ENCODE measurements around the gene JPH3.

JPH3 gene

DNA sequence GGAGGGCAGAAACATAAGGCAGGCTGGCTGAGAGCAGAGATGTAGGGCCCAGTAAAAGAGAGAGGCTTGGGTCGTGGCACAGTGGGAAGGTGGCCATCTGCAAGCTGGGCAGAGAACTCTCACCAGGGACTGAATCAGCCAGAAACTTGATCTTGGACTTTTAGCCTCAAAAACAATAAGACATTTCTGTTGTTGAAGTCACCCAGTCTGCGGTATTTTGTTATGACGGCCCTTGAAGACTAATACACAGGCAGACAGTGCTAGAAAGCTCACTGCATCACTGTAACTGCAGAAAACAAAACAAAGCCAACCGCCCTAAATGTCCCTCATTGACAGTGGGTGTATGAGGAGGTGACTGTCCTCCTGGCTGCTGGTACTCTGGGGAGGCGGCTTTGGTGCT lies 3.9 kb upstream of the JPH3 start:
- DNase-seq (ENCODE audit: extremely low read depth in 1 of 2, low read depth in 1 of 2): no peak

DNA sequence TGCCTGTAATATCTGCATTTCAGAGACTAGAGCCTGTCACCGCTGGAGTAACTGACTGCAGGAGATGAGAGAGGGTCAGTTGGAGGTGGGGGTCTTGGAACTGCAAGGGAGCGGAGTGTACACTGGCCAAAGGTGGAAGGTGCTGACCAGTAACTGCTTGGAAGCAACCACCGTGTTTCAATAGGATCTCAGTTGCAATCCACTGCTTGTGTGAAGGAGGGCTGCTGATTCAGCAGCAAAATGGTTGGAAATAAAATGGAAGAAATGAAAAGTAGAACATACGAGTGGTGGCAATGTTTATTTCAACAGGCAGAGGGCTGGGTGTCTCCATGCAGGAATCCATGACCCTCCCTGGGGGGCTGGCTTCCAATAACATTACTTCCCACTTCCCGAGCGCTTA lies 2.1 kb upstream of the JPH3 start:
- no peak for DNase-seq (ENCODE audit: extremely low read depth in 1 of 2, low read depth in 1 of 2)

DNA sequence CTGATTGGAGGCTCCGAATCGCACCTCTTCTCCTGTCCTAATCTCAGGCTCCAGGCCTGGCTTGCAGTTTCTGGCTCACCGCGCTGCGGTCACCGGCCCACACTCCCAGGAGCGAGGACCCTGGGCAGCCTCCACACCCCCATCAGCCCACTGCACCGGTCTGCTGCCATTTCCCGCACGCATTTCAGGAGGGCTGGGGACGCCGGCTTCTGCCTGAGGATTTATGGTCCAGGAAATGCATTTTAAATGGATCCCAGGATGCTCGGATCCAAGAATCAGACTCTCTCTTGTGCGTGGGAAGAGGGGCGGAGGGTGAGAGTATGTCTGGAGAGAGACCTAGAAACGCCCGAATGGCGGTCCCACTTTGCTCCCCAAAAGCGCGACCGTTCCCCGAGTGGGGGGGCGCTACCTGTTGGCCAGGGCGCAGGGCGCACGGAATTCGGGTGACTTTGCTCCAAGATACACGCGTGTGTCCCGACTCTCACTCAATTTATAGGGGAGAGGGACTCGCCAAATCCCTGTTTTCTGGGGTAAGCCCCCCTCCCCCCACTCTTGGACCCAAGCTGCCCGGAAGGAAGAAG lies 817 bp upstream of the JPH3 start:
- DNase-seq (ENCODE audit: extremely low read depth in 1 of 2, low read depth in 1 of 2): no peak

DNA sequence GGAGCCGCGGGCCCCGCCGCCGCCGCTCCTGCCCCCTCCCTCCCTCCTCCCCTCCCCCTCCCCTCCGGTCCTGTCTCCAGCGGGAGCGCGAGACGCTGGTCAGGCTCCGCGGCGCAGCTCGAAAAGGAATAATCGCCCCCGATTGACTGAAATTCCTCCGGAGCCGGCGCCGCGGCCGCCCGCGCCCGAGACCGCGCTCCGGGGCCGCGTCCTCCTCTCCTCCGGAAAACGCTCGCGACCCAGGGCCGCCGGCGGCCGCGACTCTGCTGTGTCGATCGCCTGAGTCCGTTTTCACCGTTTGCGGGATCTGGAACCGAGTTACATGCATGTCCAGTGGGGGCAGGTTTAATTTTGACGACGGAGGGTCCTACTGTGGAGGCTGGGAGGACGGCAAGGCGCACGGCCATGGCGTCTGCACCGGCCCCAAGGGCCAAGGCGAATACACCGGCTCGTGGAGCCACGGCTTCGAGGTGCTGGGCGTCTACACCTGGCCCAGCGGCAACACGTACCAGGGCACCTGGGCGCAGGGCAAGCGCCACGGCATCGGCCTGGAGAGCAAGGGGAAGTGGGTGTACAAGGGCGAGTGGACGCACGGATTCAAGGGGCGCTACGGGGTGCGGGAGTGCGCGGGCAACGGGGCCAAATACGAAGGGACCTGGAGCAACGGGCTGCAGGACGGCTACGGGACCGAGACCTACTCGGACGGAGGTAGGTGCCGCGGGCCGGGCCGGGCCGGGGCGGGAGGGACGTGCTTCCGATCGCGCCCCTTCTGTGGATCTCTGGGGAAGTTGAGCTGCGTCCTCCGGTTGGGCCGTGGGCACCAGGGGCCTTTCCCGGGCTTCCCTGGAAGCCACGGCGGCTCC lies 744 bp downstream of the JPH3 start:
- no peak for DNase-seq (ENCODE audit: extremely low read depth in 1 of 2, low read depth in 1 of 2)

DNA sequence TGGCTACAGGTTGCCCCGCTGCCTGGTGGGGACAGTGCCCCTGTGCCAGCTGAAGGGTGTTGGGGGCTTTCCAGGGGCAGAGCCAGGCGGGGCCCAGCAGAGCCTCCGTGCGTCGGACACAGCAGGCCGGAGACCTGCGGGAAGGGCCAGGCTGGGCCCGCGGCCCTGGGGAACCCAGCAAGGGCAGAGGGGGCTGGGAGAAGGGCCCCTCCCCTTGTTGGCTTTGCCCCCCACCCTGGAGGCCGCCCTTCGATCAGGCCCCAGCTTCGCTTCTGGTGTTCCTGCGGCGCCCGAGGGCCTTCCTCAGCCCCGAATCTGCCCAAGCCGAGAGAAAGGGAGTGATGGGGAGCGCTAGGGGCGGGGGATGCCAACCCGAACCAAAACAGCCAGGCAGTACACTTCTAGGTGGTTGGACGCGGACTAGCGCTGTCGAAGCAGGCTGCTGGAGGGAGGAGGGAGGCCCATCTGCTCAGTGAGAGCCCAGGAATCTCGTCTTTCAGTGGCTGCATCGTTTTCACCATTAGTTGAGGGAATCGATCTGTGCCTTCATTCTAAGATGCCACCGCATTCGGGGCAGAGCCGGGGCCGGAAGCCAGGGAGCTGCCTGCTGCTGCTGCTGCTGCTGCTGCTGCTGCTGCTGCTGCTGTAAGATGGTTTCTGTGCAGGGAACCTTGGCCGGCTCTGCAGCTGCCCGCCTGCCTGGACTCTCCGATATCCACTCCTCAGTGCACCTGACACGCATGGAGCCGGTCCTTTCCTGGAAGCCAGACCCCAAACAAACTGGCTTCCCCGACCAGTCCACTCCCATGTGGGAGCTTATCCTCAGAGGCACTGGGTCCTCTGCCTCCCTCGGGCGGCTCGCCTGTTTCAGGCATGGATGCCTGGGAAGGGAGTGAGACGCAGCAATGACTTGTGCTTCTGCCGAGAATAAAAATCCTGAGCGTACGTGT lies 1.7 kb downstream of the JPH3 start:
- DNase-seq (ENCODE audit: extremely low read depth in 1 of 2, low read depth in 1 of 2): no peak

DNA sequence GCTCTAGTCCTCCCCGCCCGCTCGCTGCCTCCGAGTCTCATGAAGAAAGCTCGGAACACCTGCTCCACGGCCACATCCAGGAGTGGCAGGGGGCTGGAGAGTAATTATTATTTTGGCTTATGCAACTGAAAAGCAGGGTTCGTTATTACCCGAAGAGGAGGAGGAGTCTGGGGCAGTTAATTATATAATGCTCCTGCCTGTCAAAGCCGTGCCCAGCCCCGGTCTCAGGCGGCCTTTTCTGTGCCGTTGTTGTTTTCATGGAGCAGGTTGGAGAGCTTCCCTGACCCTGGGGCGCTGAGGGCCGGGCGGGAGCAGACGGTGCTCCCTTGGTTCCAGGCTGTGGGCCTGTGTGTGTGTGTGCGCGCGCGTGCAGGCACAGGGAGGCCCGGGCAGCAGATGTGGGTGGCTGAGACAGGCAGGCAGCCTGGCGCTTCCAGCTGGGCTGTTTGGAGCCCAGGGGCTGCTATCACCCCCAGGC lies 2.4 kb downstream of the JPH3 start:
- DNase-seq (ENCODE audit: extremely low read depth in 1 of 2, low read depth in 1 of 2): no peak

DNA sequence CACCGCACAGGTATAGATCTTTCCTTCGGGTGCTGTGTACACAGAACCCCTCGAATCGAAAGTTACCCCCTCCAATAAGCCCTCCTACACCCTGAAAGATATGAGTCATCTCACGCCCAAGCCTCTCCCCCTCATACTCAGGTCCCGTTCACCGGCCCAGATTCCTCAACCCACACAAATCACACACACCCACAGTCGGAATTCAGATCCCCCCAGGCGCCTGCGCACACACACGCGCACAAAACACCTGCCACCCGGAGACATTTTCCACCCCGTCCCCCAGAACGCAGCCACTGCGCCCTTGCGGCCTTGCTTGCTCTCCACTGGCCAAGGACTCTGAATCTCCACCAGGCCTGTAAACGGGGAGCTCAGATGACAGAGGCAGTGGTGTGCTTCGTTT lies 4.9 kb downstream of the JPH3 start:
- no peak for DNase-seq (ENCODE audit: extremely low read depth in 1 of 2, low read depth in 1 of 2)

DNA sequence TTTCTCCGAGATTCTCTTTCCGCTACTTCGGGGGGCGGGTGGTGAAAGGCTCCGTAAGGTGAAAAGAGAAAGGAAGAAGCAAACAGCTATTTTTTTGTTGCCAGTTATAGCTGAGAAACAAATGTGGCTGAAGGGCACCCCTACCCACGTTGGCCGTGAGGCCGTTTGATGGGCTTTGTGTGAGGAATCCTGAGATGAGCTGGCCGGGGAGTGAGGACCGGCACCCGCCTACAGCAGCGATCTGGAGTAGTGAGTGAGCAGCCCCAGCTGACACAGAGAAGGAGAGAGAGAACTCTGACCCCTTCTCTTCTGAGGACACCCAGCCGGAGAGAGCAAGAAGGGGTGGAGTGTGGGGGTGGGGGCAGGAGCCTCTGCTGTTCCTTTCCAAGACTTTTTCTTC lies 5.6 kb downstream of the JPH3 start:
- DNase-seq (ENCODE audit: extremely low read depth in 1 of 2, low read depth in 1 of 2): no peak

DNA sequence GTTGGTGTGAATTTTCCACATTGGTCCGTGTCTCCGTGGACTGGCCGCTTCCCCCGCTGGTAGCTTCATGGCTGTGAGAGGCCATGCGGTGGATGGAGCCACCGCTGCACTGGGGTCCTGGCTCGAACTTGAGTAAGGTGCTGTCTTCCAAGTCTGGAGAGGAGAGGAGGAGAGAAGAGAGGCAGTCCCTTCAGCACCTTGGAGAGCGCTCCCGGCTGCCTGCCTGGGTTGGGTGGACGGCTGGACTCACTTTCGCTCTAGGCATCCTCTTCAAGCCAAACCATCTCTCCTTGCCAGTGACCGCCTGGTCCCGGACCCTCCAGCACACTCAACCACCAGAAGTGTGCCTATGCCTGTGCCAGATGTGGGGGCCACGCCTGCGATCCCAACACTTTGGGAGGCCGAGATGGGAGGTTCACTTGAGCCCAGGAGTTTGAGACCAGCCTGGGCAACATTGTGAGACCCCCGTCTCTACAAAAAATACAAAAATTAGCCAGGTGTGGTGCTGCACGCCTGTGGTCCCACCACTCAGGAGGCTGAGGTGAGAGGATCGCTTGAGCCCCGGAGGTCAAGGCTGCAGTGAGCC lies 6.2 kb downstream of the JPH3 start:
- DNase-seq (ENCODE audit: extremely low read depth in 1 of 2, low read depth in 1 of 2): peak in 1 of 2 donors; percentile 11

DNA sequence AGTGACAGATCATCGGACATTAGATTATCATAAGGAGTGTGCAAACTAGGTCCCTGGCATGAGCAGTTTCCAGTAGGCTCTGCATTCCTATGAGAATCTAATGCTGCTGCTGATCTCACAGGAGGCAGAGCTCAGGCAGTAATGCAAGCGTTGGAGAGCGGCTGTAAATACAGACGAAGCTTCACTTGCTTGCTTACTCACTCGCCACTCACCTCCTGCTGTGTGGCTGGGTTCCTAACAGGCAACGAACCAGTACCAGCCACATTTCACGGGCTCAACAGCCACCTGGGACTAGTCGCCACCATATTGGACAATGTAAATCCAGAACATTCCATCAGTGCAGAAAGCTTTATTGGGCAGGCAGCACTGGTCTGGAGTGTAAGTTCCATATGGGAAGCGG lies 7.7 kb downstream of the JPH3 start:
- DNase-seq (ENCODE audit: extremely low read depth in 1 of 2, low read depth in 1 of 2): no peak

DNA sequence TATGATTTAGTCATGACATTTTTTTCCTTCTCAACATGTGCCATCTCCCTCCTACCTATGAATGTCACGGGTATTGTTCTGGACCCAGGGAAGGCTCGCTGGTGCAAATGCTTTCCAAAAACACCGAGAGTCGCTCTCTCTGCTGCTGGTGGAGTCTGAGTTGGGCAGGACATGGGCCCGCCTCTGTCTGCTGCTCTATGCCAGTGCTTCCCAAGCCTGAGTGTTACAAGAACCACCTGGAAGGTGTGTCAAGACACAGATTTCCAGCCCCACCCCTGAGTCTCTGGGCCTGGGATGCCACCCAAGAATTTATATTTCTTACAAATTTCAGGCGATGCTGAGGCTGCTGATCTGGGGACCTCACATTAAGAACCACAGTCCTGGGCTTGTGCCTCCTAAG lies 9.1 kb downstream of the JPH3 start:
- DNase-seq (ENCODE audit: extremely low read depth in 1 of 2, low read depth in 1 of 2): no peak

DNA sequence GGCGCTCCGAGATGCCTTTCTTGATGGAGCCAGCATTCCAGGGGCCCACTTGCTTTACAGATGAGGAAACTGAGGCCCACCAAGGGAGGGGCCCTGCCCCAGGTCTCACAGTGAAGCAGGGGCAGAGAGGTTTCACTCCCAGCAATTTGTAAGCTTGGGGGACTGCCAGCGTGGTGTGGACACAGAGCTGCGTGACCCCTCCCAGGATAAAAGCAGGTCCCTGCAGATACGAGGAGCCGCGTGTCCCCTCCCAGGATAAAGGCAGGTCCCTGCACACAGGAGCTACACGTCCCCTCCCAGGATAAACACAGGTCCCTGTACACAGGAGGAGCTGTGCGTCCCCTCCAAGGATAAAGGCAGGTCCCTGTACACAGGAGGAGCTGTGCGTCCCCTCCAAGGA lies 11.7 kb downstream of the JPH3 start:
- no peak for DNase-seq (ENCODE audit: extremely low read depth in 1 of 2, low read depth in 1 of 2)

DNA sequence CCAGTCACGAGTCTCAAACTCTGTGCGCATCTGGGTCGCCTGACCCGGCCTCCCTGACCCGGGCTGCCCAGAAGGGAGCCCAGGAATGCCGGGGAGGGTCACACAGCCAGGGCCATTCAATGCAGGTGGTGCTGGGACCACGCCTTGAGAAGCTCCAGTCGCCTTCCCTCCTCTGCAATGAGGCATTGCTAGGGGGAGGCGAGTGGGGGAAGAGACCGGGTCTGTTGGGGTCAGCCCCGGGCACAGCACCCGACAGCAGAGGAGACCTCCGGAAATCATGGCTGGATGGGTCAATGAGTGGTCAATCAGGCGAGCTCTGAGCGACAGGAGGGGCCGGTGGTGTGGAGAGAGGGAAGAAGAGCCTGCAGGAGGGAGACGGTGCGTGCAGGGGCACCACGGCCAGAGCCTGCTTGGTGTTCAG lies 13.3 kb downstream of the JPH3 start:
- no peak for DNase-seq (ENCODE audit: extremely low read depth in 1 of 2, low read depth in 1 of 2)

DNA sequence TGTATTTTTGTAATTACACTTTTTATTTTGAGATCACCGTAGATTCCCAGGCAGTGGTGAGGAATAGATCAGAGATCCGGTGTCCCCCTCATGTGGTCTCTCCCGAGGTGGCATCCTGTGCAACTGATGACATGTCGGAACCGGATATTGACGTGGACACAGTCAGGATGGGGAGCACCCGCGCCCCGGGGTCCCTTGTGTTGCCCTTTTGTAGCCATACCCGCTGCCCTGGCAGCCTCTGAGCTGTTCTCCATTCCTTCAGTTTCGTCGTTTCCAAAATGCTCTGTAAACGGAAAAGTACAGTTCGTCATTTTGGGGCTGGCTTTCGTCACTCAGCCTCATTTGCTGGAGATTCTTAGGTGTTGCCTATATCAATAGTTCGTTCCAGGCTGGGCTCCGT lies 14.2 kb downstream of the JPH3 start:
- no peak for DNase-seq (ENCODE audit: extremely low read depth in 1 of 2, low read depth in 1 of 2)

DNA sequence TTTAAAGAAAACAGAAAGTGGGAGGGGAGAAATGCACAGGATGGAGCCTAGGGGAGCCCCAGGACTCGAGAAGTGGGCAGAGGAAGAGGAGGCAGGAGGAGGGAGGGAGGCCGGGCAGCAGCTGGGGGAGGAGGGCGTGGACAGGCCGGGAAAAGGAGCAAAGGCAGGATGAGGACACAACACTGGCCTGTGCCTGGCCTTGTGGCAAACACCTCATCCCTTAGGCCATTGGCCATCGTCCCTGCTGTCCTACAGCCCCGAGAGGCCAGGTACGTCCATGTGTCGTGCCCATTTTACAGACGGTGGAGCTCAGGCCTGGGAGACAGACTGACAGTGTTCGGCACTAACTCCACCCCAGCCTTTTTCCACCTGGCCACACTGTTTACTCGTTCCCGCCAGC lies 15.9 kb downstream of the JPH3 start:
- no peak for DNase-seq (ENCODE audit: extremely low read depth in 1 of 2, low read depth in 1 of 2)

DNA sequence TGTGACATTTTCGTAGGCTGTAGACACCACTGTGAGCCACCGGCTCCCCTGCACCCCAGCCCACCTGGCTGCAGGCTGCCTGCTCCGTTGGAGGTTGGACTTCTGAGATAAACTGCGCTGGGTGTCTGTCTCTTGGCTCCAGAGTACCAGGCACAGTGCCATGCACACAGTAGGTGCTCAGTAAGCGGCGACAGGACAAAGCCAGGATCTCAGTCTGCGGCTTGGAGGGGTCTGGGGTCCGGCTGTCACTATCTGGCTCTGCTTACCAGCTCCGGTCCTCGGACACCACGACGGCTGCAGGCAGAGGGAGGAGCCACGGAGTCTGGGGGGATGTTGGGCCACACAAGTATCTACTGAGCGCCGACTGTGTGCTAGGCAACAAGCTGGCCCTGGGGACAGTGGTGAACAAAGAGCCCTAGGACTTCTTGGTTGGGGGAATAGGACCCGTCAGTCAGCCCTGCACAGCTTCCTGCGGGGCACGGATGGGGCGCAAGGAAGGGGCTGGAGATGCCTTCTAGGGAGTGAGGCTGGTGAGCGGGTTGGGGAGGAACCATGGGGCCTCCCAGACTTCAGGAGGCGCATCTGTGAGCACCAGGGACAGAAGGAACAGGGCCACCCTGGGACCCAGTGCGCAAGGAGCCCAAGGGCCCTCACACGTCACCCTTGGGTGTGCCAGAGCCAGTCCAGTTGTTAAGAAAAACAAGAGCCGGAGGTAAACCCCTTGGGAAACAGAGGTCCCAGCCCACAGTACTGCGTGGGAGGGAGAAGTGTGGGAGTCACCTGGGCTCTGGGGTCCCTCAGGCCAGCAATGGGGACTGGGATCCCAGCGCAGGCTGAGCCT lies 17.3 kb downstream of the JPH3 start:
- DNase-seq (ENCODE audit: extremely low read depth in 1 of 2, low read depth in 1 of 2): no peak

DNA sequence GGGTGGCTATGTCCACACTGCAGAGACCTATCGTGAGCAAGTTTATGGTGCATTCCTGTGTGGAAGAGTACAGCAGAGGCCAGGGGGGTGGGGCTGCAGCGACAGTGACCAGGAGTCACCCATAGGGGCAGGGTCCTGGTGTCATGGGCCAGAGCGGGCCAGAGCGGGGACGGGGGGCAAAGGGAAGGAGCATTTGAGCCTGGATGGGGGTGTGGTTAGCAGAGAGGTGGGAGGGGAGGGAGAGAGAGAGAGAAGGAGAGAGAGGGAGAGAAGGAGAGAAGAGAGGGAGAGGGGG lies 17.8 kb downstream of the JPH3 start:
- DNase-seq (ENCODE audit: extremely low read depth in 1 of 2, low read depth in 1 of 2): no peak

DNA sequence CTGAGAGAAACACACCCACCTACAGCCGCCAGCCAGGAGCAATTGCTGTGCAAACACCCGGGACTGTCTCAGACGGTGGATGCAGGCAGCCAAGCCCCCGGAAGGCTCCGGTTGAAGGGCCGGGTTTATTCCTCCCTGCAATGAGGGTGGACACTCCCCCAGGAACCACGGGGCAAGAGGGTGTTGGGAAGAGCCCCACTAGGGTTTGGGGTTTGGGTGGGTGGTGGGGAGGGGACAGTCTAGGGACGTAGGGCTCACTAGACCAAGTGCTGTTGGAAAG lies 19.2 kb downstream of the JPH3 start:
- no peak for DNase-seq (ENCODE audit: extremely low read depth in 1 of 2, low read depth in 1 of 2)

DNA sequence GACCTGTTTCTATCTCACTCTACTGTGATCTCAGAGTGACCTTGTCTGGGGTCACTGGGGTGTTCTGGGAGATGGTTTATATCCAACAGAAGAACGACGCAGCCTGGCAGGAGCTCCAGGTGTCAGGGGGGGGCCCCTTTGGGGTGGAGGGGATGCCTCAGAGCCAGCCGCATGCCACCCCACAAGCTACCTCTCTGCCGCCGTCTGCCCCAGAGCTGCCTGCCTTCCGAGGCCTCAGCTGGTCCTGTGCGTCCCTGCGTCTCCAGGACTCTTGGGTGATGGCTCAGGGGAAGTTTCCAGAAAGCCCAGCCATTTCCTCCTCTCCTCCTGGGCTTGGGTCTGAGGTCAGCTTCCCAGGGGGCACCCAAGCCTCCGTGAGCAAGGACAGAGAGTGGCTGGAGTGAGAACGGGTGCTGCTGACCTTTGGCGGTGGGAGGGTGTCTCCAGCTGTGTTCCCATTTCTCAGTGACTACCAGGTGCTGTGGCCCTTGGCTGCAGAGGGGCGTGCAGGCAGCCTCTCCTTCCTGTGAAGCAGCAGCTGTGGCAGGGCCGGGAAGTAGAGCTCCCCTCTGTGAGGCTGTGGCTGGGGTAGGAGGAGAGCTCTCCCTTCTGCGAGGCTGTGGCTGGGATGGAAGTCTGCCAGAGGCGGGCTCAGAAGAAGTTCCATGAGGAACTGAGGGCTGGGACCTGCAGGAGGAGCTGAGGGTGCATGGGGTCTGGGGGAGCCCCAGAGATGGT lies 19.8 kb downstream of the JPH3 start:
- DNase-seq (ENCODE audit: extremely low read depth in 1 of 2, low read depth in 1 of 2): no peak

DNA sequence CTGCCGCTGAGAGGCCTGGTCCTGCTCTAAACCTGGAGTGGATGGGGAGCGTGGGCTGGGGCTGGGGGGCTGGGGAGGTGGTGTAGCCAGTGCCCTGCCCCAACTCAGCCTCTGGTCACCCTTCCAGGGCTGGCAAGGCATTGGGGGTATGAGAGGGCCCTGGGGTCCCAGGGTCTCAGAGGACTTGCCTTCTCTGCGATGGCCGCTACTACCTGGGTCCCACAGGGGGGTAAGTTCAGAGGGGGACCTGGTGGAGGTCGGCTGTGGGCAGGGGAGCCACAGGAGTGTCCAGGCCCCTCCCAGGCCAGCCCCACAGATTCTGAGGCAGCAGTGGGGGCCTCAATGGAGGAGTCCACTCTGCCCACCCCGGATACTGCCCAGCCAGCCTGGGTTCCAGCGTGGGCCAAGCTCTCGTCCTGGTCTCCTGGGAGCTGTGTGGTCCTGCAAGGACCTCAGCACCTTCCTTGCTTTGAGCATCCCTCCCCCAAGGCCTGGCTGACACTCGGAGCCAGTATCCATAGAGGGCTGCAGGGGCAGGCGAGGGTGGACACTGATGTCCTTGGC lies 20.5 kb downstream of the JPH3 start:
- no peak for DNase-seq (ENCODE audit: extremely low read depth in 1 of 2, low read depth in 1 of 2)

All from activated CD8-positive, alpha-beta memory T cell treated with anti-CD3 and anti-CD28 coated beads for 1 hour (primary cell).